ENCODE data around the gene NUDT4. TPM values are rescaled to one million over a fixed set of nuclear protein-coding genes. Genes with fewer than 3 reads are reported as not detected.

The NUDT4 gene
- total and polyA plus RNA-seq, 2 of the 4 experiments (the other 2 are of a cell fraction), result 23.6 to 25.6 TPM

GRCh38 chr12:93373961-93374656 lies 3.6 kb upstream of the NUDT4 start:
- Histone ChIP-seq H3K9me1 (ENCODE audit: insufficient read depth, low read length) (peaks cover 4% of the 10 kb centered on the region; the same call in 1 of the 2 replicates), H3K27me3 (ENCODE audit: control insufficient read depth, insufficient read depth, low read length) (no peaks in the 10 kb centered on the region), H3K4me1 (ENCODE audit: control insufficient read depth, insufficient read depth, low read length) (peaks cover 8% of the 10 kb centered on the region), H3K56ac (ENCODE audit: extremely low read depth, insufficient read depth, low read length) (no peak overlapping the region), H2BK5ac (ENCODE audit: low read depth, low read length, poor library complexity, severe bottlenecking) (no peak overlapping the region), H3K36me3 (ENCODE audit: control insufficient read depth, insufficient read depth, low read length) (no peaks in the 10 kb centered on the region), H3K4ac (ENCODE audit: low read depth, low read length) (no peak overlapping the region), H3K9me3 (ENCODE audit: control insufficient read depth, insufficient read depth, low read length) (no peaks in the 10 kb centered on the region), H3K4me2 (ENCODE audit: low read depth, low read length) (no peak overlapping the region; the same call in 1 of the 2 replicates), H4K5ac (ENCODE audit: low read depth, low read length) (no peak overlapping the region), H3K14ac (replicated peaks; ENCODE audit: low read depth, low read length) (no peak overlapping the region), H3K27ac (ENCODE audit: insufficient read depth, low read length) (no peak overlapping the region), H3K23ac (ENCODE audit: low read depth, low read length) (no peak overlapping the region), H2BK120ac (ENCODE audit: low read depth, low read length) (no peak overlapping the region), H3K18ac (ENCODE audit: low read depth, low read length) (no peak overlapping the region), H2AFZ (replicated peaks; ENCODE audit: low read length, poor library complexity) (no peak overlapping the region), H2BK20ac (ENCODE audit: low read depth, low read length) (no peak overlapping the region), H3K79me1 (ENCODE audit: low read depth in 1 of 2, low read length in 2 of 2) (peaks cover 0 to 18% of the 10 kb centered on the region in 2 experiments; a peak in 3 of 4 replicates), H4K91ac (ENCODE audit: insufficient read depth, low read depth, low read length) (no peak overlapping the region), H2AK5ac (ENCODE audit: low read depth, low read length) (no peak overlapping the region), H2AK9ac (replicated peaks; ENCODE audit: low read depth, low read length, poor library complexity) (no peak overlapping the region), H2BK15ac (ENCODE audit: low read depth, low read length) (no peak overlapping the region), H4K8ac (ENCODE audit: low read depth in 2 of 2, low read length in 2 of 2) (no peak overlapping the region), H3K9ac (ENCODE audit: low read depth, low read length) (no peak overlapping the region), H3K4me3 (ENCODE audit: insufficient read depth, low read depth, low read length) (no peak overlapping the region), H4K20me1 (ENCODE audit: insufficient read depth, low read length) (no peaks in the 10 kb centered on the region)
- intact Hi-C loops (cut with micrococcal nuclease) (no loop called here), dilution Hi-C loops (cut with HindIII; ENCODE audit: low sequenced_read_pairs, unreplicated experiment) (no loop called here), in situ Hi-C loops (cut with MboI; ENCODE audit: low sequenced_read_pairs) (no loop called here)
- ChIA-PET CTCF (interaction anchor here (1.1 kb wide), 1 partner anchor 19 kb away, joined by 4 read pairs; no protein-coding TSS in a partner anchor), POLR2A (ENCODE audit: unreplicated experiment) (no interaction called here)
- ATAC-seq (ENCODE audit: low read depth), result no peak
- BruUV-seq (replicated peaks), result no TSS peak
- no peak for DNase-seq
- TF ChIP-seq RCOR1 (IDR thresholded peaks at IDR 0.05; ENCODE audit: insufficient replicate concordance, low read length), result no peak
- no peak for TF ChIP-seq RAD21 (IDR thresholded peaks at IDR 0.05; ENCODE audit: low read length)
- TF ChIP-seq ELK1 (IDR thresholded peaks at IDR 0.05; ENCODE audit: borderline replicate concordance, low read depth, low read length), result no peak
- no peak for TF ChIP-seq USF2 (IDR thresholded peaks at IDR 0.05; ENCODE audit: low read depth, low read length)
- TF ChIP-seq MXI1 (IDR thresholded peaks at IDR 0.05; ENCODE audit: borderline replicate concordance, low read depth, low read length), result no peak
- no peak for TF ChIP-seq NFE2L2 (IDR thresholded peaks at IDR 0.05; ENCODE audit: low read depth, low read length)
- TF ChIP-seq POLR2A (IDR thresholded peaks at IDR 0.05; ENCODE audit: low read depth, low read length), result no peak
- TF ChIP-seq CTCF (conservative IDR thresholded peaks at IDR 0.05; ENCODE audit: low read depth, low read length), result no peak
- 100% methylated on average over 1 of the region's 2 CpGs; no CpG with 5 or more reads in 1 of the 2 experiments for WGBS, 2 experiments (ENCODE audit: extremely low coverage in 2 of 2, insufficient read length in 1 of 2)

Data from IMR-90 (cell line).